Activated CD4-positive, alpha-beta T cell treated with anti-CD3 and anti-CD28 coated beads, Interleukin-2, amount 50 U/mL, for 48 hours (primary cell): ENCODE measurements around the gene BPIFB6.

ENCODE experiments used
- DNase-seq, 2 experiments: peaks; one replicate each; pipeline ENCODE4 v3.0.0-alpha.2; 2020

The BPIFB6 gene

GRCh38 chr20:33064572-33065287 is 33.3 kb downstream of the BPIFB6 start:
- DNase-seq: no peak

GRCh38 chr20:33065785-33066184 is 34.3 kb downstream of the BPIFB6 start:
- no peak for DNase-seq

GRCh38 chr20:33067806-33068205 is 36.4 kb downstream of the BPIFB6 start:
- no peak for DNase-seq

- no peak for DNase-seq
These were observed 36.9 kb downstream of the BPIFB6 start for GRCh38 chr20:33068251-33068939.

- DNase-seq: no peak
These were observed 38.2 kb downstream of the BPIFB6 start for GRCh38 chr20:33069673-33070072.

GRCh38 chr20:33070111-33071053 is 38.9 kb downstream of the BPIFB6 start:
- DNase-seq: no peak

GRCh38 chr20:33071198-33071597 is 39.8 kb downstream of the BPIFB6 start:
- no peak for DNase-seq

- no peak for DNase-seq
These were observed 40.9 kb downstream of the BPIFB6 start for GRCh38 chr20:33072362-33072761.

- no peak for DNase-seq
These were observed 41.4 kb downstream of the BPIFB6 start for GRCh38 chr20:33072813-33073212.

GRCh38 chr20:33074675-33075074 is 43.2 kb downstream of the BPIFB6 start:
- DNase-seq: no peak

GRCh38 chr20:33075281-33075680 is 43.8 kb downstream of the BPIFB6 start:
- no peak for DNase-seq

- DNase-seq: no peak
These were observed 45.4 kb downstream of the BPIFB6 start for GRCh38 chr20:33076662-33077372.

- DNase-seq: no peak
These were observed 47.8 kb downstream of the BPIFB6 start, which contains the start of gene BPIFB4 for GRCh38 chr20:33079259-33079658. BPIFB4 (plus strand) TSS chr20:33079643; CDS start chr20:33081527, 1,884 bp downstream.

GRCh38 chr20:33081411-33082154 is 50.1 kb downstream of the BPIFB6 start:
- DNase-seq: no peak

GRCh38 chr20:33082546-33082945 is 51.1 kb downstream of the BPIFB6 start:
- no peak for DNase-seq

GRCh38 chr20:33083544-33084340 is 52.3 kb downstream of the BPIFB6 start:
- DNase-seq: no peak

GRCh38 chr20:33084722-33085121 is 53.3 kb downstream of the BPIFB6 start:
- DNase-seq: no peak

- DNase-seq: no peak
These were observed 54.7 kb downstream of the BPIFB6 start for GRCh38 chr20:33086052-33086722.

GRCh38 chr20:33091147-33091546 is 59.7 kb downstream of the BPIFB6 start:
- no peak for DNase-seq

GRCh38 chr20:33091693-33092092 is 60.2 kb downstream of the BPIFB6 start:
- DNase-seq: no peak
